GM18508 (cell line): Measurements from ENCODE around the gene LY6G6F.

Experiments
- ATAC-seq: cut with Tn5 transposase; IDR thresholded peaks from one replicate; pipeline ENCODE4 v1.9.1; 2021; ENCODE audit warnings: moderate number of reproducible peaks; ENCODE audit not compliant: insufficient read depth, unreplicated experiment

LY6G6F gene

GRCh38 chr6:31676322-31676903 lies 30.3 kb upstream of the LY6G6F start:
- no peak for ATAC-seq

- no peak for ATAC-seq
Measured at GRCh38 chr6:31676904-31677303, 29.8 kb upstream of the LY6G6F start.

GRCh38 chr6:31677955-31678354 lies 28.7 kb upstream of the LY6G6F start:
- no peak for ATAC-seq

GRCh38 chr6:31680226-31681134 lies 26.2 kb upstream of the LY6G6F start, which contains the start of gene LY6G5C:
TSS of gene LY6G5C (minus strand) at chr6:31681067. CDS start at chr6:31680373, 694 bp downstream.
- no peak for ATAC-seq

DNA sequence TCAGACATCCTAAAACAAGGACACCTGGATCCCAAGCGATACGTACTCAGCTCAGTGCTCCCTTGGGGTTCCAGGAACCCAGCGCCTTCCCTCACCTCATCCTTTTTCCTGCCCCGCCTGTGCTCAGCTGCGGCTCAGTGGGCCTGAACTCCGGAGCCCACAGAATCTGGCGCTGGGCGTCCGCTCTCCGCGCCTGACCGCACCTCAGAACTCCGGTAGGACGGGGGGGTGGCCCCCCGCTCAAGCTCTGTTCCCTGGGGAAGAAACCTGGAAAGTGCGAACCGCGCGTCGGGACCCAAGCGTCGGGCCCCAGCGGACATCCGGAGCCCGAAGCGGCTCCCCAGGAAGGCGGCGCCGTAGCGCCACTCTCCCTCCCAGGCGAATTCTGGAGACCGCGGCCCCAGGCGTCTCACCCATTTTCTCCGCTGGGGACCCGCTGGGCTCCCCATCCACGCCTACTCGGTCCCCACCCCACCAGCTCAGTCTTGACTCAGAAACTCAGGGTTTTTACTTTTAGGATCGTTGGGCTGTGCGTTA lies 25.5 kb upstream of the LY6G6F start:
- no peak for ATAC-seq

DNA sequence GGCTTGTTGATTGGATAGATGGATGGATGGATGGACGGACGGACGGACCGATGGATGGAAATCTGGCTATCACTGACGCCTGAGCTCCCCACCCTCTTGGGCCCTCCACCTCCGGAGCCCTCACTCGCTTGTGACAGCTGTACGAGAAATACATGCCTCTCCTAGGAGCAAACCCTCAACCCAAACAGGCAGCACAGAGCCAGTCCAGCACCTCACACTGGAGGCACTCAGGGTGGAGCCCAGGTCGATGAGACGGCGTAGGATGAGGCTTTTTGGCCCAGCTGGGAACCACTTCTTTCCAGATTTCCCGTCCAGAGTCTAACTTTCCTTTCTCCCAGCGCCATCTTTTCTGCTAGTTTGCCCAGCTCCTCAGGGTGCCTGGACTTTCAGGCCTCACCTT lies 23.1 kb upstream of the LY6G6F start:
- ATAC-seq = no peak

- no peak for ATAC-seq
Measured at GRCh38 chr6:31686483-31686882, 20.2 kb upstream of the LY6G6F start.

DNA sequence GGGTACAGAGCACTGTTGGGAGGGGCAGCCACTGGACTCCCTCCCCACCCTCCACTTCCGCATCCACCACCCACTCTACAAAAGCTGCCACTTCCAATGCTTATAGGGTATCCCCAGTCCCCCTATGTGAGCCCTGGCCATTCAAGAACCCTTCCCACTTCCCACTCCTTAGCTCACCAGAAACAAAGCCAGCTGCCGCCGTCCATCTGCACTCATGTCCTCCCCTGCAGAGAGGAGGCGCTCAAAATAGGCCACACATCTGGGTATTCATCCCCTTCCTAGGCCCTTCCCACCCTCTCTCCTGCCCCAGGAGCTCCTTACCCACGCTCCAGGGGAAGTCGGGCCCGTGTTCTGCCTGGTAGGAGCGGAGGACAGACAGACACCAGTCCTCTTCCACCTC lies 19.3 kb upstream of the LY6G6F start:
- no peak for ATAC-seq

DNA sequence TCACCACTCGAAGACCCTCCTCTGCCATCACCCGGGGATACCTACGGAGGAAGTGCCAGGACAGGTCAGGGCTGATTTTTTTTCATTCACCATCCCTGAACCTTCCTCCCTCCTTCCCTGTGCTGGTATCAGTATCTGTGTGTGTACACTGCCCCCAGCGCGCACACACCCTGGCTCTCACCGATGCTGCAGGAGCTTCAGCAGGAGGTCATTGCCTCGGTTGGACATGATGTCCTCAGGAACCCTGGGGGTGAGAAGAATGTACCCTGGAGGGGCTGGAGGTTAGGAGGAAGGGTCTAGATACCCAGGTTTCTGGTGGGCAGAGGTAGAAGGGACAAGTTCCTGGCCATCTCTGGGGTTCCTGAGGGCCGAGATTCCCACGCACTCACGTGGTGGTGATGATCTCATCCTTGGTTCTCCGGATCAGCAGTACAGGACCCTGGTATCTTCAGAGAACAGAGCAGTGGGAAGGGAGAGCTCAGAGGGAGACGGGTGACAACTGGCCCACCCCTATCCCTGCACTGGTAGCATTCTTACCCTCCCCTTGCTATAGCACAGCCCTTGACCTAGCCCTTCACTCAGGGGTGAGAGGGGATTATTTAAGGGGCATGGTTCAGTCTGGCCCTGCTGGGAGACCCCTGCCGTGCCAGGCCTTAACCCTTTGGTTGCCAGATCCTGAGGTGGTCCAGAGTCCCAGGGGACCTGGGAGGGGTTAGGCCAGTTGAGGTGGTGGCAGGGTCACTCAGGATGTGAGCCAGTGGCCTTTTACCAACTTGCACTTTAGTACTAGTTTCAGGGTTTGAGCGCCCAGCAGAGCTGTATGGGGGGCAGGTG lies 18.6 kb upstream of the LY6G6F start:
- ATAC-seq = no peak

GRCh38 chr6:31689249-31690110 lies 17.2 kb upstream of the LY6G6F start:
- ATAC-seq = no peak

DNA sequence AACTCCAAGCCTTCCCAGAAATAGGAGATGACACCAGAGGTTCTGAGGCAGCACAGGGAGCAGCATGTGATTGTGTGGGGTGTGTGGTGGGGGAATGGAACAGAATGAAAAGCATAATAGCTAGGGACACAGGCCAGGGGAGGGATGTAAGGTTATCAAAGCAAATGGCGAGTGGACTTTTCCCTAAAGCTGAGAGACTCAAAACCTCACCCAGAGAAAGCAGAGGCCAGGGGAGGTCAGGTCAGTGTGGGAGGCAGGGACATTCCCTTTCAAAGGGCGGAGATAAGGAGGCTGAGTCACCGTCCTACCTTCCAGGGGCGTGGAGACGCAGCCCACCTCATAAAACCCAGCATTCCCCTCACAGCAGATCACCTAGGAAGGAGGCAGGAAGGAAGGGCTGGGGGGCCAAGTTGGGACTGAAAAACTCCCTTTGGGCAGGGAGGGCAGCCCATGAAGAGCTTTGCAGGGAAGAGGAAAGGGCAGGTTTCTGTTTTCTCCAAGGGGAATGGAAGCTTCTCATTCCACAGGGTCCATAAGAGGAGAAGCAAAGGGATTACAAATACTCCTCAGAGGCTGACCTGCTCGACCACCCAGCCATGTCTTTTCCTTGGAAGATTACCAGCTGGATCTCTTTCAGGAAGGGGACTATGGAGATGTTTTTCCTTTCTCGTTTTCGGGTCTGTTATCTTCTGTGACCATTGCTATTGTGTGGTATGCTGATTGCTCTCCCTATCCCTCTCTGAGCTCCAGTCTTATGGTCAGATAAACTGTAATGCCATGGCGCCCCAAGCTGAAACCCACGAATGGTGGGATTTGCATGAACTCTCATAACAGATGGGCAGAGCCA lies 16.2 kb upstream of the LY6G6F start:
- ATAC-seq = no peak

DNA sequence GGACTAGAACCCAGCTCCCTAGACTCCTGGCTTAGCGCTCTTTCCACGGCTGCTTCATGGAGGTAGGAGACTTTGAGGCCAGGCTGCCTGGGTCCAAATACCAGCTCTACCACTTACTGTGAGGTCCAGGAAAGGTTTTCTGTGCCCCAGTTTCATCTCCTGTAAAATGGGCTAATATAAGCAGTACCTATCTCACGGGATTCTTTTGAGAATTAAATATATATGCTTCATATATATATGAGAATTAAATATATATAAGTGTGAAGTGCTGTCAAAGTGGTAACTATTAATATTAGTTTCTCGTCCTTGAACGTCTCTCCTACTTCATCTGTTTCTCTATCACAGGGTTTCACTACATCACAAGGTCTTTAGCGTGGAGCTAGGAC lies 15.6 kb upstream of the LY6G6F start:
- no peak for ATAC-seq

DNA sequence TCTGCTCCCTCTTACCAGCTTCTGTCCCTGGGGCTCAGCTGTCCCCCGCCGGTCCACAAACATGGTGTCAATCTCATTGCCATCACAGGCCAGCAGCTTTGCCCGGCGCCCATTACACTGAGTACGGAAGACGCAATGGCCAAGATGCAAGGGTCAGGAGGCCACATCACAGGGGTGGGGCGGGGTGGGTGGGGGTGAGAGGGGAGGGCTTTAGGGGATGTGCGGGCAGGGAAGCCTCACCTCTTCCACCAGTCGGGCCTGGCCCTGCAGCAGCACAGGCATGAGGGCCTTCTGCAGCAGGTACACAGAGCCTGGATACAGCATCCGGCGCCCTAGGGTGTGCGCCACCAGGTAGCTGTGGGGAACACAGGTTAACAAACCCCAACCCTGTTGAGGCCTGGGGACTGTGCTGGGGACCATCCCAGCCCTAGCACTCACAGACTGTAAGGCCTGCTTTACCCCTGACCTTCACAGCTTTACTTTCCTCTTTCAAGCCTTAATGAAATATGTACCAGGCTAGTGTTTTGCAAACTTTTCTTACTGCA lies 15.0 kb upstream of the LY6G6F start:
- ATAC-seq = no peak

DNA sequence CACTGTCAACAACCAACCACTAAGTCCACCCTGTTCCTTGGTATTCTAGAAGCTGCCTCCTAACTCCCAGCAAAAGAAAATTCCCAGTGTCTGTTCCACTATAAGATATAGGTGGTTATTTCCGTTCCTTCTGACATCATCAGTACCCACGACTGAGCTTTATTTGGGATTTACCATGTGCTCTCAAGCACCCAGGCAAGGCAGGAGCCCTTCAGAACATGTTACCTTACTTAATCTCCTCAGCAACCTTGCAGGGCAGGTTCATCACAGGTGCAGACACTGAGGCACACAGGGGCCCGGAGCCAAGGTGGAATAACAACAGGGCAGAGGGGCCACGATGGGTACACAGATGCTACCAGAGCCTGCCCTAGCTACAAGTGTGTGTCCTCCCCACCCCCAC lies 14.3 kb upstream of the LY6G6F start:
- ATAC-seq = no peak

DNA sequence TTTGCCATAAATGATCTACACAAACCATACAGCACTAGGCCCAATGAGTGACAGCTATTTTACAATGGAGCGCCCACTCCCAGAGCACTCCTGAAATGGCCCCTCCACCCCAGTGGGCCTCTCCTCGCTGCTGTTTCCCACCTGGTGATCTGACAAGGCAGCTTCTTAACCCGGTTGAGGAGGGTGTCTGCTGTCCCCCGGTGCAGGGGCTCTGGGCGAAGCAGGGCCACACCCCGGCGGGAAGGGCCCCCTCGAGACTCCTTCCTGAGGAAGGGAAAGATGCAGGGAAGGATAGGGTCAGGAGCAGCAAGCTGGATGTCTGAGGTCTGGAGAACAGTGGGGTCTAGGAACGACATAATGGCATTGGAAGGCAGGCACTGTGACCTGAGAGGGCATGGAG lies 13.8 kb upstream of the LY6G6F start:
- no peak for ATAC-seq

DNA sequence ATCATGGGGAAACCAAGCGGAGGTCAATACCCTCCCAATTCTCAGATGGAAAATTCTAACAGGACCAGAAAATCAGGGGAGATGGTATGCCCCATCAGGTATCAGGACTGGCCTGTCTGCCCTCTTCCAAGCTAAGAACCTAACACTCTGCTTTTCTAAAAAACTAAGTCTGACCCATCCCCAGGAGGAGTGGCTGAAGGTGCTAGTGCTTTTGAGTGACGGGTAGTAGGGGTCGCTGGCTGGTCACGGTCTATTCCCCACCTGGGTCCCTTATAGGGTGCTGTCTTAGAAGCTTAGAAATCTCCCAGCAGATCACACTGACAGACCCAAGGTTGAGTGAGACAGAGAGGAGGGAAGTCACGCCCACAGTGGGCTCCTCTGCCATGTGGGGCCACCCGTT lies 13.1 kb upstream of the LY6G6F start:
- ATAC-seq = no peak

DNA sequence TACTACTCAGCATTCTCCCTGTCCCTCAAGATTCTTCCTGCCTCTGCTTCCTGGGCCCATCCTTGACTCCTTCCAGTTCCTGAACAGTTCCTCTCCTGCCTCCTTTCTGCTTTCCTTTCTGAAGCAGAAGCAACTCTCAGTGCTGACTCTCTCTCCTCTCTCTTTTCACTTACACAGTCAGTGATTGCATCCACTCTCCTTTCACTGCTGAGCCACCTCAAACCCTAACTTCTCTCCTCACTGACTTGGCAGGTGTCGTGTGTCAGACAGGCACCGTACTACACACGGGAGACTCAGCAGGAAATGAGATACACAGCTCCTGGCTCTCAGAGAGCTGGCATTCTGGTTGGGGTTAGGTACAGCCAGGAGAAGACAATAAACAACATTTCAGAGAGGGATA lies 9.1 kb upstream of the LY6G6F start:
- no peak for ATAC-seq

DNA sequence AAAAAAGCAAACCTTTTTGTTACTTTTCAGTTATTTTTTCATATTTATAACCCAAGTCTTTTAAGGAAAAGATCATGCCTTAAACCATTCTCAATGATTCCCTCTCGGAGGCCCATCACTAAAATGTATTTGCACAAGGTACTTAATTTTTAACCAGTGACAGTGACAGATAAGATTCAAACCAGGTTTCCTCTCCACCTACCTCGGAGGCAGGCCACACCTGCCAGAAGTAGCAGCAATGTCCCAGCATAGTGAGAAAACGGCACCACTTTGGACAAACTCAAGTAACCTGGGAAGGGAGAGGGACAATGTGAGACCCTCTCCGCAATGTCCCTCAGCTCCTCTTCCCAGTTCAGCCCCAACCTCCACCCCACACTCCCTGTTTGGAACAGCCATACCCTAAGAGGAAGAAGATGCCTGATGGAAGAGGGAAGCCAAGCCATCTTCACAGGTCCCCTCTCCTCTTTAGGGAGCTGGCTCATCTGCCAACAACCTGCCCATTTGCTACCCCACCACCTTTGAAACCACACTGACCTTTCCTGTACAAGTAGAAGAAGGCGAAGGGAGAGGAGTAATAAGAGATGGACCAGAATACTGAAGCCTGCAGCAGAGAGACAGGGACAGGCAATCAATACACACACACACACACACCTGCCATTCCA lies 5.8 kb upstream of the LY6G6F start:
- no peak for ATAC-seq
